Transverse colon (tissue), 4 donors: ENCODE measurements around the gene ETHE1. TPM values are rescaled to one million over a fixed set of nuclear protein-coding genes. Genes with fewer than 3 reads are reported as not detected.
"Not testable (repeated sequence)": the region's sequence is repeated elsewhere in the genome, so short reads cannot be mapped to it uniquely, and the experiment has no call there.

Experiments used
- DNase-seq: peaks from one replicate; pipeline ENCODE4 v3.0.0-alpha.2; 2019
- H3K27ac ChIP-seq, 4 donors: fragments of 200-600 bp; sonication (generic); 2 replicates each; pipeline ENCODE4 v1.5.1; 2016 to 2018; ENCODE audit warnings: inconsistent platforms in 4 of 4
- H3K27me3 ChIP-seq: fragments of 200-600 bp; sonication (generic); 2 replicates; pipeline ENCODE4 v1.5.1; 2017; ENCODE audit warnings: inconsistent platforms
- H3K36me3 ChIP-seq, 4 donors: fragments of 200-600 bp; sonication (generic); 2 replicates each; pipeline ENCODE4 v1.5.1; 2017 to 2019; ENCODE audit warnings: inconsistent platforms in 4 of 4
- H3K4me1 ChIP-seq, 4 donors: fragments of 200-600 bp; sonication (generic); 2 replicates each; pipeline ENCODE4 v1.5.1; 2017 to 2020; ENCODE audit warnings: inconsistent platforms in 4 of 4
- H3K4me3 ChIP-seq, 4 donors: fragments of 200-600 bp; sonication (generic); 1 replicate in 1 of 4; 2 replicates in 3 of 4; pipeline versions ENCODE4 v1.5.1 to v1.6.1; 2017 to 2019; ENCODE audit warnings: inconsistent platforms in 4 of 4
- H3K9me3 ChIP-seq, 2 donors: fragments of 200-600 bp; sonication (generic); 2 replicates each; pipeline ENCODE4 v1.5.1; 2017 to 2019; ENCODE audit warnings: inconsistent platforms in 2 of 2
- CTCF ChIP-seq, 5 experiments: fragments of 200-600 bp in 3 of 5; fragments of 450-650 bp in 2 of 5; sonication (generic) in 3 of 5; IDR thresholded peaks; 1 replicate in 2 of 5; 2 replicates in 3 of 5; pipeline ENCODE4 v1.5.1; 2016 to 2017; ENCODE audit warnings: antibody characterized with exemption in 5 of 5, inconsistent platforms in 3 of 5, mild to moderate bottlenecking in 2 of 5, moderate library complexity in 1 of 5
- EP300 ChIP-seq: sonication (generic); formaldehyde crosslinking; IDR thresholded peaks from one replicate; pipeline ENCODE4 v1.6.1; 2017; ENCODE audit warnings: antibody characterized with exemption, low read depth
- POLR2A ChIP-seq: fragments of 450-650 bp; IDR thresholded peaks from one replicate; pipeline ENCODE4 v1.6.1; 2016; ENCODE audit warnings: antibody characterized with exemption, mild to moderate bottlenecking, moderate library complexity
- POLR2AphosphoS5 ChIP-seq, 3 donors: sonication (generic); formaldehyde crosslinking; IDR thresholded peaks; one replicate each; pipeline ENCODE4 v1.6.1; 2016; ENCODE audit warnings: antibody characterized with exemption in 3 of 3
- WGBS, 2 donors: methylation state at CpG; one replicate each; pipeline ENCODE4 v1.1.5; 2018; ENCODE audit warnings: low coverage in 1 of 2; 5-methylcytosine and 5-hydroxymethylcytosine counted together
- in situ Hi-C, 4 donors: fragments of 200-750 bp; cut with MboI; loops; one replicate each; pipeline versions ENCODE4 v1.15.0 to v1.15.1; 2017; ENCODE audit warnings: low sequenced_read_pairs in 3 of 4, low pct_ligation_motif_present in 1 of 4, low pct_unique_long_range_greater_than_20kb in 1 of 4
- intact Hi-C: fragments of 100-400 bp; cut with DNase I; formaldehyde crosslinking; loops from one replicate; pipeline ENCODE4 v1.15.1; 2023; ENCODE audit warnings: low total_unique reads
- total RNA-seq, 4 donors: library from RNA; depleted of rRNA; stranded (reverse); fragments of >200 nt; gene quantifications; one replicate each; pipeline ENCODE4 v1.1.0, GENCODE V29; 2016

ETHE1 gene
- total RNA-seq, 4 donors from 2014 or later = 438 to 667 (median 458) TPM

DNA sequence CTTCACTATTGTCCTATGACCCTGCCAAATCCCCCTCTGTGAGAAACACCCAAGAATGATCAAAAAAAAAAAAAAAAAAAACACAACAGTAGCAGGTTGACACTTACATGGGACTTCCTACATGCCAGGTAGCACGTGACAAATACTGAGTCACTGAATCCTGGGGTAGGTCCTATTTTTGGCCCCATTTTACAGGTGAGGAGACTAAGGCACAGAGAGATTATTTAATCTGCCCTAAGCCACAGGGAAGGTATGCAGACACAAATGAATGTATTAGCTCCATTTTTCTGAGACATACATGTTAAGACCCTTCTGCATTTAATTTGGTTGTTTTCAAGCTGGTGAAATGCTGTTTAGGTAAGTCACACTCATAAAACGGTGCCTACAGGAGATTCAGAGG lies 21.7 kb upstream of the ETHE1 start:
- WGBS, 2 donors = 85 to 86% methylated on average over 2 of the region's 2 CpGs
- Histone ChIP-seq H3K9me3 (no peaks in the 10 kb centered on the region), H3K27ac (no peak overlapping the region), H3K4me3 (no peak overlapping the region), H3K36me3 (peaks cover 0 to 32% (median 13%) of the 10 kb centered on the region in 4 donors), H3K27me3 (no peaks in the 10 kb centered on the region), H3K4me1 (no peaks in the 10 kb centered on the region)
- TF ChIP-seq EP300 (no peak), CTCF (IDR thresholded peaks at IDR 0.05) (no peak), POLR2A (no peak), POLR2AphosphoS5 (IDR thresholded peaks at IDR 0.05) (no peak)
- intact Hi-C loops (no loop called here), in situ Hi-C loops (no loop called here)
- no peak for DNase-seq

DNA sequence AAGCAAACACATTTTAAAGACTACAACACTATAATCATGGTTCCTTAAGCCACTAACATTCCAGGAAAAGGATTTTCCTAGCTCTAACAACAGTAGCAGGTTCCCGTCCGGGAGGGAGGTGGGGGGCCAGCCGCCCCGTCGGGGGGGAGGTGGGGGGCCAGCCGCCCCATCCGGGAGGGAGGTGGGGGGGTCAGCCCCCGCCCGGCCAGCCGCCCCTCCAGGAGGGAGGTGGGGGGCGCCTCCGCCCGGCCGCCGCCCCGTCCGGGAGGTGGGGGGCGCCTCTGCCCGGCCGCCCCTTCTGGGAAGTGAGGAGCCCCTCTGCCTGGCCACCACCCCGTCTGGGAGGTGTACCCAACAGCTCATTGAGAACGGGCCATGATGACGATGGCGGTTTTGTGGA lies 20.9 kb upstream of the ETHE1 start:
- 91% methylated on average over 18 of the region's 24 CpGs; no CpG with 5 or more reads in 1 of the 2 donors for WGBS, 2 donors
- H3K9me3 ChIP-seq, H3K4me1 ChIP-seq, DNase-seq, intact Hi-C loops, H3K4me3 ChIP-seq, H3K27ac ChIP-seq, in situ Hi-C loops, H3K27me3 ChIP-seq: not testable (repeated sequence)
- peaks cover 0 to 33% (median 11%) of the 10 kb centered on the region in 4 donors for H3K36me3 ChIP-seq

DNA sequence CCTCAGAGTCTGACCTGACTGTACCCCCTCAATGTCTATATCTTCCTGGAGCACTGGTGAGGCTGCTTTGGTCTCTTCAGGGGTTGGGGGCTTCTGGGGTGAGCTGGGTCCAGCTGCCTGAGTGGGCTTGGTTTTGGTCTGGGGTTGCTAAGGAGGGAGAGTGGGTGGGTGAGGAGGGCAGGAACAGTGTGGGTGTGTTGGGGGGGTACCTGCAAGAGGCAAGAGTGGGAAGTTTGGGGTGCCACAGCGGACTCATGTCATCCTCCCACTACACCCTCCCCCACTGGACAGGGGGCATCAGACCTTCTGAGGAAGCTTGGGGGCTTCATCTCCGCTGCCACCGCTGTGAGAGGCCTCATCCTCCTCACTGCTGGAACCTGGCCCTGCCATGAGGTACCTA lies 19.6 kb upstream of the ETHE1 start:
- TF ChIP-seq EP300 (no peak), CTCF (IDR thresholded peaks at IDR 0.05) (no peak), POLR2A (no peak), POLR2AphosphoS5 (IDR thresholded peaks at IDR 0.05) (no peak)
- in situ Hi-C loops = no loop called here
- WGBS, 2 donors = 89% methylated on average over 3 of the region's 3 CpGs; no CpG with 5 or more reads in 1 of the 2 donors
- DNase-seq = no peak
- H3K9me3 ChIP-seq = no peaks in the 10 kb centered on the region
- no peak overlapping the region for H3K27ac ChIP-seq
- no peak overlapping the region for H3K4me3 ChIP-seq
- no peaks in the 10 kb centered on the region for H3K4me1 ChIP-seq
- intact Hi-C loops = no loop called here
- peaks cover 0 to 31% (median 6%) of the 10 kb centered on the region in 4 donors for H3K36me3 ChIP-seq
- H3K27me3 ChIP-seq = no peaks in the 10 kb centered on the region

GRCh38 chr19:43545981-43546380 lies 19.0 kb upstream of the ETHE1 start:
- Histone ChIP-seq H3K36me3 (peaks cover 0 to 25% (median 3%) of the 10 kb centered on the region in 4 donors), H3K27me3 (no peaks in the 10 kb centered on the region), H3K27ac (no peak overlapping the region), H3K9me3 (no peaks in the 10 kb centered on the region), H3K4me3 (no peak overlapping the region), H3K4me1 (no peaks in the 10 kb centered on the region)
- 81% methylated on average over 2 of the region's 2 CpGs; no CpG with 5 or more reads in 1 of the 2 donors for WGBS, 2 donors
- intact Hi-C loops = no loop called here
- in situ Hi-C loops = no loop called here
- TF ChIP-seq CTCF (IDR thresholded peaks at IDR 0.05) = no peak
- TF ChIP-seq POLR2AphosphoS5 (IDR thresholded peaks at IDR 0.05) = no peak
- no peak for TF ChIP-seq POLR2A
- TF ChIP-seq EP300 = no peak
- DNase-seq = no peak

DNA sequence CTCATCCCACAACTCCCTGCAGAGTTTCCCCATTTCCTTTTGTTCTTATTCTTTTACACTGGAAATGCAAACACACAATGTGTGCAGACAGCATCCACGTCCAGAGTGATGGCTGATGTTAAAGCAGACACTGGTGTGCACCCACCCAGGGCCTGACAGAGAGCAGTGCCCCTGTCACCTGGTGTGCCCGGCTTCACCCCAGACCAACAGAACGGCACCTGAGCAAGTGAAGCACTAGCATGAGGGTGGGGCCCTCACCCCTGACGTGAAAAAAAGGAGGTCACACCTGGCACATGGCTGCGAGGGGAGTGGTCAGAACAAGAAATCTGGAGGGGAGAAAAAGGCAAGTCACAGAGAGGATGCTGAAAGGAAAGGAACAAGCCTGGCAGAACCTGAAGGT lies 18.3 kb upstream of the ETHE1 start:
- intact Hi-C loops (no loop called here), in situ Hi-C loops (no loop called here)
- Histone ChIP-seq H3K36me3 (peaks cover 0 to 18% (median 2%) of the 10 kb centered on the region in 4 donors), H3K9me3 (no peaks in the 10 kb centered on the region), H3K27me3 (no peaks in the 10 kb centered on the region), H3K4me3 (no peak overlapping the region), H3K27ac (no peak overlapping the region), H3K4me1 (no peaks in the 10 kb centered on the region)
- TF ChIP-seq EP300 = no peak
- no peak for TF ChIP-seq POLR2AphosphoS5 (IDR thresholded peaks at IDR 0.05)
- no peak for TF ChIP-seq CTCF (IDR thresholded peaks at IDR 0.05)
- TF ChIP-seq POLR2A = no peak
- 78 to 86% methylated on average over 5 of the region's 5 CpGs for WGBS, 2 donors
- DNase-seq = no peak
